WTC11 (cell line): Measurements from ENCODE around the gene HIP1.

Source experiments
- ESRRA ChIP-seq: sonication (generic); formaldehyde crosslinking; IDR thresholded peaks from 2 replicates; pipeline ENCODE4 v1.8.1; 2022; ENCODE audit warnings: mild to moderate bottlenecking, missing genetic modification reagents, borderline replicate concordance
- JUN ChIP-seq: sonication (generic); formaldehyde crosslinking; IDR thresholded peaks from 2 replicates; pipeline ENCODE4 v1.8.0; 2023; ENCODE audit warnings: mild to moderate bottlenecking, missing genetic modification reagents
- TF ChIP-seq, protein P1 (sequence below): fragments of 200-600 bp; IDR thresholded peaks from 2 replicates; pipeline ENCODE4 v1.8.0; 2022; ENCODE audit warnings: antibody characterized with exemption

DNA sequence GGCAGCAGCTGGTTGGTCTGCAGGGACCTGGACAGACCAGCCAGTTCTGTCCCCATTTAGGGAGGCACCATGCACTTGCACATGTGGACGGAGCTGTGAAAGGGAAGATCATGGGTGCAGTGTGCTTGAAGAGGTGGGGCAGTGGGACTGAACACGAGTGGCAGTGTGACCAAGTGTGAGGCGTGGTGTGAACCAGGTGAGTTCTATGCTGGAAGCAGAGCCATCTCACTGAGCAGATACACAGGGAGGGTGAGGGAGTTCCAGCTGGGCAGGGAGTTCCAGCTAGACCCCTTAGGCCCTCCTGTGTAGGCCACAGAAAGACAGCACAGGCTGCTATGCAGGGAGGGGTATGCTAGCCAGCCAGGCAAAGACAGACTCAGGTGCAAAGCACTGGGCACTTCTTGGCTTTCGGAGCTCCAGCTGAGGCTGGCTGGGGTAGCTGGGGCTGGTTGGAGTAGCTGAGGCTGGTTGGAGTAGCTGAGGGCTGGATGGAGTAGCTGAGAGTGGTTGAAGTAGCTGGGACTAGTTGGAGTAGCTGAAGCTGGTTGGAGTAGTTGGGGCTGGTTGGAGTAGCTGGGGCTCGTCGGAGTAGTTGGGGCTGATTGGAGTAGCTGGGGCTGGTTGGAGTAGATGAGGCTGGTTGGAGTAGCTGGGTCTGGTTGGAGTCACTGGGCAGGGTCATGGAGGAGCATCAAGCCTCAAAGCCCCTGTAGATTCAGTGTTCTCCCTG lies 90.9 kb downstream of the HIP1 start:
- TF ChIP-seq, protein P1, sequence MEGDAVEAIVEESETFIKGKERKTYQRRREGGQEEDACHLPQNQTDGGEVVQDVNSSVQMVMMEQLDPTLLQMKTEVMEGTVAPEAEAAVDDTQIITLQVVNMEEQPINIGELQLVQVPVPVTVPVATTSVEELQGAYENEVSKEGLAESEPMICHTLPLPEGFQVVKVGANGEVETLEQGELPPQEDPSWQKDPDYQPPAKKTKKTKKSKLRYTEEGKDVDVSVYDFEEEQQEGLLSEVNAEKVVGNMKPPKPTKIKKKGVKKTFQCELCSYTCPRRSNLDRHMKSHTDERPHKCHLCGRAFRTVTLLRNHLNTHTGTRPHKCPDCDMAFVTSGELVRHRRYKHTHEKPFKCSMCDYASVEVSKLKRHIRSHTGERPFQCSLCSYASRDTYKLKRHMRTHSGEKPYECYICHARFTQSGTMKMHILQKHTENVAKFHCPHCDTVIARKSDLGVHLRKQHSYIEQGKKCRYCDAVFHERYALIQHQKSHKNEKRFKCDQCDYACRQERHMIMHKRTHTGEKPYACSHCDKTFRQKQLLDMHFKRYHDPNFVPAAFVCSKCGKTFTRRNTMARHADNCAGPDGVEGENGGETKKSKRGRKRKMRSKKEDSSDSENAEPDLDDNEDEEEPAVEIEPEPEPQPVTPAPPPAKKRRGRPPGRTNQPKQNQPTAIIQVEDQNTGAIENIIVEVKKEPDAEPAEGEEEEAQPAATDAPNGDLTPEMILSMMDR = no peak
- TF ChIP-seq ESRRA (CRISPR knock-in tag) (no peak), JUN (no peak)
